Measurements from ENCODE around the gene ALK. TPM values are rescaled to one million over a fixed set of nuclear protein-coding genes. Genes with fewer than 3 reads are reported as not detected.

ALK gene
- polyA plus RNA-seq, 1 of the 3 experiments (the other 2 are of a cell fraction) = 0.30 TPM

DNA sequence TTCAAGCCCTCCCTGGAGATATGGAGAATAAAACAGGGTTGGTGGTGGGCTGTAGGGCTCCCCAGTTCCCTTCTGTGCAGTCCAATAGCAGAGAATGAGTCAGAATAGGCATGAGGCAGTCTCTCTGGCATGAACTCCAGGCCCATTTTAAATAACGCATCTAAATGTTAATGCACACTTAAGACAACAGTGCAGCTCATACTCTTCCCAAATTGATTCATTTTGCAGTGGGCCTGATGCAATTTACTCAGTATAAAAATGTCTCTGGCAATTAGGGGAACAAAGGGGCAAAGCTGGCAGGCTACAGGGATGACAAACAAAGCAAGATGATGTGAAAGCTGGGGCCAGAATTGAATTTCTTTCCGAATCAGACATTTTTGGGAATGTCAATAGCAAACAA, 403.4 kb downstream of the ALK start (continued):
- TF ChIP-seq MXI1 (IDR thresholded peaks at IDR 0.05; ENCODE audit: low read depth, low read length) (no peak), SMC3 (IDR thresholded peaks at IDR 0.05; ENCODE audit: low read depth, low read length) (peak; percentile 22; the same call in 1 of the 2 replicates), RFX5 (IDR thresholded peaks at IDR 0.05; ENCODE audit: low read length) (no peak), RXRA (IDR thresholded peaks at IDR 0.05; ENCODE audit: borderline replicate concordance, low read depth) (no peak), POLR2AphosphoS5 (IDR thresholded peaks at IDR 0.05; ENCODE audit: low read depth, low read length) (no peak), MEF2A (IDR thresholded peaks at IDR 0.05; ENCODE audit: borderline replicate concordance, low read depth) (no peak)
- TF ChIP-seq, protein P1, sequence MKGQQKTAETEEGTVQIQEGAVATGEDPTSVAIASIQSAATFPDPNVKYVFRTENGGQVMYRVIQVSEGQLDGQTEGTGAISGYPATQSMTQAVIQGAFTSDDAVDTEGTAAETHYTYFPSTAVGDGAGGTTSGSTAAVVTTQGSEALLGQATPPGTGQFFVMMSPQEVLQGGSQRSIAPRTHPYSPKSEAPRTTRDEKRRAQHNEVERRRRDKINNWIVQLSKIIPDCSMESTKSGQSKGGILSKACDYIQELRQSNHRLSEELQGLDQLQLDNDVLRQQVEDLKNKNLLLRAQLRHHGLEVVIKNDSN (IDR thresholded peaks at IDR 0.05; ENCODE audit: borderline replicate concordance, low read depth) = no peak
- TF ChIP-seq, protein P2, sequence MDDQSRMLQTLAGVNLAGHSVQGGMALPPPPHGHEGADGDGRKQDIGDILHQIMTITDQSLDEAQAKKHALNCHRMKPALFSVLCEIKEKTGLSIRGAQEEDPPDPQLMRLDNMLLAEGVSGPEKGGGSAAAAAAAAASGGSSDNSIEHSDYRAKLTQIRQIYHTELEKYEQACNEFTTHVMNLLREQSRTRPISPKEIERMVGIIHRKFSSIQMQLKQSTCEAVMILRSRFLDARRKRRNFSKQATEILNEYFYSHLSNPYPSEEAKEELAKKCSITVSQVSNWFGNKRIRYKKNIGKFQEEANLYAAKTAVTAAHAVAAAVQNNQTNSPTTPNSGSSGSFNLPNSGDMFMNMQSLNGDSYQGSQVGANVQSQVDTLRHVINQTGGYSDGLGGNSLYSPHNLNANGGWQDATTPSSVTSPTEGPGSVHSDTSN (IDR thresholded peaks at IDR 0.05) = peak; percentile 50

DNA sequence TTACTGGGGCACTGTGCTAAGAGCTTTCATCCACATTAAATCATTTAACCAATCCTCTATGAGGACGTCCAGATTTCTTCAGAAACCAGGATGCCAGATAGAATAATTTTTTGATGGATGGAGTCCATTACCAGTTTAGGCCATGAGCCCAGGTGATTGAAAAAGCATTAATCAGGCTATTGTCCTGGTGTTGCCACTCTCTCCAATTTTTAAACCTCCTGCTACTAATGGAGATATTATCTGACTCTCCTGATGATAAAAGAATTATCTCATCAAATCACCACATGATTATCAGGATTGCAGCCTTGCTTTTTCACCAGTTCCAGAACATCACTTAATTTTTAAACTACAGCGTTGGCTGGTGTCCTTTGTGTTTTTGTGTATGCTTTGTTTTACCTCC, 404.0 kb downstream of the ALK start:
- Histone ChIP-seq H3K9me3 (no peaks in the 10 kb centered on the region), H3K27ac (ENCODE audit: low read depth in 2 of 2, low read length in 1 of 2) (peak overlapping the region; percentile 47 to 100; a peak in 3 of 4 replicates), H3K9me2 (no peaks in the 10 kb centered on the region), H3K4me1 (ENCODE audit: control insufficient read depth in 1 of 2, insufficient read depth in 2 of 2, low read depth in 1 of 2, low read length in 1 of 2) (peaks cover 9 to 61% of the 10 kb centered on the region in 2 experiments; a peak in 2 of 4 replicates), H2AFZ (ENCODE audit: low read depth) (no peak overlapping the region), H4K20me1 (ENCODE audit: insufficient read depth) (no peaks in the 10 kb centered on the region), H3K27me3 (ENCODE audit: insufficient read depth) (no peaks in the 10 kb centered on the region), H3K36me3 (replicated peaks in 1 of 2; ENCODE audit: control insufficient read depth in 1 of 2, insufficient read depth in 2 of 2, low read length in 1 of 2) (peaks cover 0 to 3% of the 10 kb centered on the region in 2 experiments), H3K4me3 (ENCODE audit: low read depth in 2 of 2, low read length in 1 of 2) (no peak overlapping the region), H3K9ac (no peak overlapping the region), H3K79me2 (ENCODE audit: insufficient read depth) (no peaks in the 10 kb centered on the region), H3K4me2 (0 out of 2 replicates have a peak overlapping the region, but pooled peaks have one; percentile 22), H3F3A (replicated peaks; ENCODE audit: insufficient read depth) (no peaks in the 10 kb centered on the region)
- CTCF ChIA-PET = interaction anchor here (0.6 to 5.7 kb wide), 19 partner anchors 9 to 559 kb away, joined by 3 to 33 read pairs (median 4); no protein-coding TSS in a partner anchor
- WGBS (ENCODE audit: low lambda C conversion rate) = 9% methylated on average over 2 of the region's 2 CpGs
- POLR2A ChIA-PET = interaction anchor here (0.6 to 3.9 kb wide), 16 partner anchors 8 to 403 kb away, joined by 3 to 26 read pairs (median 6); partner anchors contain the start of gene ALK
- DNase-seq = peak; percentile 58
- TF ChIP-seq MXI1 (IDR thresholded peaks at IDR 0.05; ENCODE audit: low read depth, low read length) (peak; percentile 21; the same call in 1 of the 2 replicates), TAF1 (IDR thresholded peaks at IDR 0.05; ENCODE audit: borderline replicate concordance, low read depth, low read length) (no peak), POLR2AphosphoS5 (IDR thresholded peaks at IDR 0.05; ENCODE audit: low read depth, low read length) (peak; percentile 50; the same call in 1 of the 2 replicates), GATA2 (CRISPR knock-in tag; IDR thresholded peaks at IDR 0.05) (peak; percentile 99), SIN3A (IDR thresholded peaks at IDR 0.05; ENCODE audit: borderline replicate concordance, low read depth, low read length) (no peak), FOXJ3 (CRISPR knock-in tag; IDR thresholded peaks at IDR 0.05) (peak; percentile 86; the same call in 1 of the 2 replicates), EP300 (IDR thresholded peaks at IDR 0.05; ENCODE audit: borderline replicate concordance in 1 of 2, low read depth in 1 of 2, low read length in 1 of 2) (peak in 1 of 2 experiments; percentile 100; a peak in 2 of 4 replicates), SMC3 (IDR thresholded peaks at IDR 0.05; ENCODE audit: low read depth, low read length) (no peak), RAD21 (IDR thresholded peaks at IDR 0.05; ENCODE audit: low read length) (peak; percentile 42), TCF12 (IDR thresholded peaks at IDR 0.05) (peak; percentile 68), JUND (IDR thresholded peaks at IDR 0.05) (no peak; the same call in 1 of the 2 replicates), RFX5 (IDR thresholded peaks at IDR 0.05; ENCODE audit: low read length) (peak; percentile 62; the same call in 1 of the 2 replicates), RCOR1 (IDR thresholded peaks at IDR 0.05; ENCODE audit: low read length) (peak; percentile 98), NFIC (IDR thresholded peaks at IDR 0.05; ENCODE audit: borderline replicate concordance) (no peak)
- TF ChIP-seq, protein P3, sequence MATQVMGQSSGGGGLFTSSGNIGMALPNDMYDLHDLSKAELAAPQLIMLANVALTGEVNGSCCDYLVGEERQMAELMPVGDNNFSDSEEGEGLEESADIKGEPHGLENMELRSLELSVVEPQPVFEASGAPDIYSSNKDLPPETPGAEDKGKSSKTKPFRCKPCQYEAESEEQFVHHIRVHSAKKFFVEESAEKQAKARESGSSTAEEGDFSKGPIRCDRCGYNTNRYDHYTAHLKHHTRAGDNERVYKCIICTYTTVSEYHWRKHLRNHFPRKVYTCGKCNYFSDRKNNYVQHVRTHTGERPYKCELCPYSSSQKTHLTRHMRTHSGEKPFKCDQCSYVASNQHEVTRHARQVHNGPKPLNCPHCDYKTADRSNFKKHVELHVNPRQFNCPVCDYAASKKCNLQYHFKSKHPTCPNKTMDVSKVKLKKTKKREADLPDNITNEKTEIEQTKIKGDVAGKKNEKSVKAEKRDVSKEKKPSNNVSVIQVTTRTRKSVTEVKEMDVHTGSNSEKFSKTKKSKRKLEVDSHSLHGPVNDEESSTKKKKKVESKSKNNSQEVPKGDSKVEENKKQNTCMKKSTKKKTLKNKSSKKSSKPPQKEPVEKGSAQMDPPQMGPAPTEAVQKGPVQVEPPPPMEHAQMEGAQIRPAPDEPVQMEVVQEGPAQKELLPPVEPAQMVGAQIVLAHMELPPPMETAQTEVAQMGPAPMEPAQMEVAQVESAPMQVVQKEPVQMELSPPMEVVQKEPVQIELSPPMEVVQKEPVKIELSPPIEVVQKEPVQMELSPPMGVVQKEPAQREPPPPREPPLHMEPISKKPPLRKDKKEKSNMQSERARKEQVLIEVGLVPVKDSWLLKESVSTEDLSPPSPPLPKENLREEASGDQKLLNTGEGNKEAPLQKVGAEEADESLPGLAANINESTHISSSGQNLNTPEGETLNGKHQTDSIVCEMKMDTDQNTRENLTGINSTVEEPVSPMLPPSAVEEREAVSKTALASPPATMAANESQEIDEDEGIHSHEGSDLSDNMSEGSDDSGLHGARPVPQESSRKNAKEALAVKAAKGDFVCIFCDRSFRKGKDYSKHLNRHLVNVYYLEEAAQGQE (IDR thresholded peaks at IDR 0.05; ENCODE audit: low read depth, low read length) = no peak
- TF ChIP-seq, protein P4, sequence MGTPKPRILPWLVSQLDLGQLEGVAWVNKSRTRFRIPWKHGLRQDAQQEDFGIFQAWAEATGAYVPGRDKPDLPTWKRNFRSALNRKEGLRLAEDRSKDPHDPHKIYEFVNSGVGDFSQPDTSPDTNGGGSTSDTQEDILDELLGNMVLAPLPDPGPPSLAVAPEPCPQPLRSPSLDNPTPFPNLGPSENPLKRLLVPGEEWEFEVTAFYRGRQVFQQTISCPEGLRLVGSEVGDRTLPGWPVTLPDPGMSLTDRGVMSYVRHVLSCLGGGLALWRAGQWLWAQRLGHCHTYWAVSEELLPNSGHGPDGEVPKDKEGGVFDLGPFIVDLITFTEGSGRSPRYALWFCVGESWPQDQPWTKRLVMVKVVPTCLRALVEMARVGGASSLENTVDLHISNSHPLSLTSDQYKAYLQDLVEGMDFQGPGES (IDR thresholded peaks at IDR 0.05; ENCODE audit: low read depth, low read length) = no peak
- TF ChIP-seq, protein P5, sequence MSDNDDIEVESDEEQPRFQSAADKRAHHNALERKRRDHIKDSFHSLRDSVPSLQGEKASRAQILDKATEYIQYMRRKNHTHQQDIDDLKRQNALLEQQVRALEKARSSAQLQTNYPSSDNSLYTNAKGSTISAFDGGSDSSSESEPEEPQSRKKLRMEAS (IDR thresholded peaks at IDR 0.05; ENCODE audit: low read depth) = no peak
- TF ChIP-seq, protein P2 (IDR thresholded peaks at IDR 0.05) = peak; percentile 28; the same call in 1 of the 2 replicates
